GM12801 (cell line): ENCODE data around the gene GAL.

Experiments used
- TF ChIP-seq, protein P1 (sequence below): IDR thresholded peaks from one replicate; pipeline ENCODE4 v1.5.1; 2011; ENCODE audit warnings: control low read depth; ENCODE audit not compliant: insufficient read length; ENCODE audit errors: extremely low read depth

GAL gene

DNA sequence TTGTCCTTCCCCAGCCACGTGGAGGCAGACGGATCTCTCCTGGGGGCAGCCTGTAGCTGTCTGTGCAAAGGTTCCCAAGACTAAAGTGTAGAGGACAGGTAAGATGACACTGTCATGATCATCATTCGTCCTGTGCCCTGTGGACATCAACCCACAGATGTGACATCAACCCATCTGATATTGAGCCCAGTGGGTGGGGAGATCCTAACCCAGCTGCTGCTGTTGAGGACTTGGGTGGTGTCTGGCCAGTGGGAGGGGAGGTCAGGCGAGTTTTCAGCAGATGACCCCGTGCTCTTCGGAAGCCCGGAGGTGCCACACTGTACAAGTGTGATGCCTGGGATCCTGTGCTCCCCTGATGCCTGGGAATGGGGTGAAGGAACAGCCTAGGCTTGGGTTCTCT lies 1.2 kb upstream of the GAL start:
- TF ChIP-seq, protein P1, sequence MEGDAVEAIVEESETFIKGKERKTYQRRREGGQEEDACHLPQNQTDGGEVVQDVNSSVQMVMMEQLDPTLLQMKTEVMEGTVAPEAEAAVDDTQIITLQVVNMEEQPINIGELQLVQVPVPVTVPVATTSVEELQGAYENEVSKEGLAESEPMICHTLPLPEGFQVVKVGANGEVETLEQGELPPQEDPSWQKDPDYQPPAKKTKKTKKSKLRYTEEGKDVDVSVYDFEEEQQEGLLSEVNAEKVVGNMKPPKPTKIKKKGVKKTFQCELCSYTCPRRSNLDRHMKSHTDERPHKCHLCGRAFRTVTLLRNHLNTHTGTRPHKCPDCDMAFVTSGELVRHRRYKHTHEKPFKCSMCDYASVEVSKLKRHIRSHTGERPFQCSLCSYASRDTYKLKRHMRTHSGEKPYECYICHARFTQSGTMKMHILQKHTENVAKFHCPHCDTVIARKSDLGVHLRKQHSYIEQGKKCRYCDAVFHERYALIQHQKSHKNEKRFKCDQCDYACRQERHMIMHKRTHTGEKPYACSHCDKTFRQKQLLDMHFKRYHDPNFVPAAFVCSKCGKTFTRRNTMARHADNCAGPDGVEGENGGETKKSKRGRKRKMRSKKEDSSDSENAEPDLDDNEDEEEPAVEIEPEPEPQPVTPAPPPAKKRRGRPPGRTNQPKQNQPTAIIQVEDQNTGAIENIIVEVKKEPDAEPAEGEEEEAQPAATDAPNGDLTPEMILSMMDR: no peak

DNA sequence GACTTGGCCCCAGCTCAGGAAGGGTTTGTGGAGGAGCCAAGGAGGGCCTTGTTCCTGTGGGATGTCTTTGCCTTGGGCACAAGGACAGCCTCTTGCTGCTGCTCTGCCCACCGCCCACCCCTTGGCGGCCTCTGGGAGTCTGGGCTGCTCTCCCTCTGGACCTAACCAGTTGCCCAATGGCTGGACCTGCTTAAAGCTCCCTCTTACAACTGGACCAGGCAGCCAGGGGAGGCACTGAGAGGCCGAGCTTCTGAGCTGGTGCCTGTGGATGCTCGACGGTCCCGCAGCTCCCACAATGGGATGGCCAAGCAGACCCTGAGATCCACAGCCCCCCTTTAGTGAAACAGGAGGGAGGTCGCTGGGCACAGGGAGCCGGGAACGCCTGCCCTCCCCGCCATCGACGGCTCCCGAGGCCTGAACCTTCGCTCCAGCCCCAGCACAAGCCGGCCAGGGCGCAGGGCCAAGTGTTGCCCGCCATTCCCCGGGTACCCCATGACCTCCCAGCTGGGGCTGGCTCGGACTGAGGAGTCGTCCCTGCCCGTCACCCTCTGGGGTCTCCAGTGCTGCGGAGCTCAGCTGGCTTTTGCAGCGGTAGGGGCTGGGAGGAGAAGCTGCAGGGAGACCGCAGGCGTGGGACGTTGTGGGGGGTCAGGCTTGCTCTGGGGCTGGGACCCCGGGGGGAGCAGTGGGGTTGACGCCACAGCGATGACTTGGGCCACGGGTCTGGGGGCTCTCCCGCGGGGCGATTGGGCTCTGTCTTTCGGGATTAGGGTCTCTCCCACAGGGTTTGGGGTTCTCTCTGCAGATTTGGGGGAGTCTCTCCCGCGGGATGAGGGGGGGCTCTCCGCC lies 584 bp upstream of the GAL start:
- TF ChIP-seq, protein P1: no peak

DNA sequence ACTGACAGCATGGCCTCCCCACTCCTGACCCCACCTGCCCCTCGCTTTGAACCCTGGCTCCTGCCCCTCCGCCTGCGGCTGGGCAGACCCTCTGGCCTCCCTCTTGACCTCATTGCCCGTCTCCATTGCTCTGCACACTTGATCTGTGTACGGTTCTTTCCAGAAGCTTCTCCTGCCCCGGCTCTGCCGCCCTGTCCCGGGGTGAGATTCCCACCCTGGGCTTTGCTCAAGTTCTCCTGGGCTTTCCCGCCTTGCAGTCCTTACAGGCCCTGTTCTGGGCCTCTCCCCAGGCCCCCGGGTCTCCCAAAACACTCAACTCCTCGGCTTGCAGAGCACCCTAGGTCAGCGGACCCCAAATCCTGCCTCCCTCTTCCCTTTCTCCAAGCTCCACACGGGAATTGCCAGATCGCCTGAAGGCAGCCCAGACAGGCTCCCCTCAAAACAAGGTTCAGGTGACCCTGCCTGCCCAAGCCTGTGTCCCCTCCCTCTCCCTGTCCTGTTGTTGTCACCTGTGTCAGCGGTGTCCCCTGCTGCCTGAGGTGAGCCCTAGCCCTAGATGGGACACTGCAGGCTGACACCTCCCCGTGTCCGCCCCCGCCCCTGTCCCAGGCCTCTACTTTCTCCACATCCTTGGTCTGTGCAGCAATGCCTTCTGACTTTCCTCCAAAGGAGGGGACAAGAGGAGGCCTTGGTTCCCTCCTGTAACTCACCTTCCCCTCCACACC lies 1.5 kb downstream of the GAL start:
- TF ChIP-seq, protein P1: no peak

- TF ChIP-seq, protein P1: no peak
These were observed 2.1 kb downstream of the GAL start for GRCh38 chr11:68686486-68686885.

GRCh38 chr11:68687311-68687710 lies 3.0 kb downstream of the GAL start:
- TF ChIP-seq, protein P1: no peak

- TF ChIP-seq, protein P1: no peak
These were observed 3.6 kb downstream of the GAL start for GRCh38 chr11:68687986-68688385.

DNA sequence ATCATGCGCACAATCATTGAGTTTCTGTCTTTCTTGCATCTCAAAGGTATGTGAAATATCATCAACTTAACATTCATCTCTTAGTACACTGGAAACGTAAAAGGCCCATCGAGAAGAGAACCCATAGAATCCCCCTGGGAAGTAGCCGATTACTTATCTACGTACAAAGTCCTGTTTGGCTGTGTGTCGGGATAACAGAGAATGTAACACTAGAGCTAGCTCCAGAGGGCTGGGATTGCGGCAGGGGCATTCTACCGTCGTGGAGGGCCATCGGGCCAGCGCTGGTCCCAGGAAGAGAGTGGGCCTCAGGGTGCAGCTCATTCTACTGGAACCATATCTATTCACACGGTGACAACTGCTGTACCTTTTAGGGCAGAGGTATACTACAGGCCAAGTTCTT lies 4.5 kb downstream of the GAL start:
- TF ChIP-seq, protein P1: no peak
